Measurements from ENCODE around the gene EHF. TPM values are rescaled to one million over a fixed set of nuclear protein-coding genes. Genes with fewer than 3 reads are reported as not detected.
"Not testable (repeated sequence)": the region's sequence is repeated elsewhere in the genome, so short reads cannot be mapped to it uniquely, and the experiment has no call there.

The EHF gene
- total RNA-seq, 1 donor from 2014 or later: 36.4 TPM

DNA sequence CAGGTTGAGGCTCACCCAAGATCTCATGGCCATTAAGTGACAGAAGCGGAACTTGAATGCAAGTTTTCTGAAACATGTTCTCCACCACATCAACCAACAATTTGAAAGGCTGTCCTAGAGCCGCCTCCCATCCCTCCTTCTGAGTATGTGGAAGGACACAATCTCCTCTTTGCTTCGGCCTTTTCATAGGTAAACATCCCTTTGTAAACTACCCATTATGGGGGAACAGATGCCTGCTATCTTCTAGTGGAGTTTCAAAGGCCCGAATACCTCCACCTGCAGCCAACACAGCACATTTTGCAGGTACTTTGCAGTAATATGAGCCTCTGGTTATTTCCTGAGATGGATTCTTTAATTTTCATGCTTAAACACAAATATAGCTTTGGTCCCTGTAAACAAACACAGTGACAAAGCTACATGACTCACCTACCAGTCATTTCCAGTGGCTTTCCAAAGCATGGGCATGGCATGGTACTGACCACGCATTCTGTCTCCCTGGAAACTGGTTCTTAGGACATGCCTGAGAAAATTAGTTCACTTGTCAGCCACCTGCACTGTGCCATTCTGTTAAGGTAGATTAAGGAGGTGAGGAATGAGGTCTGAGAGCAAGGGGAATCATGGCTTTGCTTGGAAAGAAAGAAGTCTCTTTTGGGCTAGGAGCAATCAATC is 60.2 kb downstream of the EHF start:
- H3K9me3 ChIP-seq: no peaks in the 10 kb centered on the region
- TF ChIP-seq CTCF (IDR thresholded peaks at IDR 0.05): no peak
- peak; percentile 67 for ATAC-seq
- H3K4me3 ChIP-seq: no peak overlapping the region
- no peaks in the 10 kb centered on the region for H3K4me1 ChIP-seq
- H3K36me3 ChIP-seq: no peaks in the 10 kb centered on the region
- intact Hi-C loops (cut with DNase I): no loop called here
- H3K27ac ChIP-seq: no peak overlapping the region
- H3K27me3 ChIP-seq: no peaks in the 10 kb centered on the region
- DNase-seq: no peak

DNA sequence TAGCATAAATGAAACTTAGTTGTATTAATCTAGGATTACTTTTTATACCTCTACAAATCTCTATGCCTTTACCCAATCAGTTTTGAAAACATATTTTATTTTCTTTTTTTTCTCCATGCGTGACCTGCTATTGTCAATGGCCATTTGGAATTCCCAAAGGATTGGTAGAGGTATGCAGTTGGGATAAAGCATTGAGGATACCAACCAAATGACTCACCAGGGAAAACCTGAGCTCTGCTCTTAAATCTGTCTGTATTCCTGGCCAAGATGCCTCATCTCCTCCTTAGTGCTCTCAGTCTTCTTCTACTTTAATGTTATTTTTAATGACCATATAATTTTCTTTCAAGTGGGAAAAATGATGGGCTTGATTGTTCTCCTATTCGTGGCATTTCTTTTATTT is 61.9 kb downstream of the EHF start:
- no peaks in the 10 kb centered on the region for H3K9me3 ChIP-seq
- H3K4me1 ChIP-seq: no peaks in the 10 kb centered on the region
- DNase-seq (no peak), ATAC-seq (no peak)
- H3K27ac ChIP-seq: no peak overlapping the region
- TF ChIP-seq CTCF (IDR thresholded peaks at IDR 0.05): no peak
- H3K36me3 ChIP-seq: no peaks in the 10 kb centered on the region
- no peaks in the 10 kb centered on the region for H3K27me3 ChIP-seq
- no peak overlapping the region for H3K4me3 ChIP-seq
- intact Hi-C loops (cut with DNase I): no loop called here

- Histone ChIP-seq H3K27me3 (no peaks in the 10 kb centered on the region), H3K36me3 (no peaks in the 10 kb centered on the region), H3K4me1 (no peaks in the 10 kb centered on the region), H3K4me3 (no peak overlapping the region), H3K9me3 (no peaks in the 10 kb centered on the region), H3K27ac (no peak overlapping the region)
- intact Hi-C loops (cut with DNase I): no loop called here
- DNase-seq (no peak), ATAC-seq (no peak)
- no peak for TF ChIP-seq CTCF (IDR thresholded peaks at IDR 0.05)
These were observed 62.5 kb downstream of the EHF start for GRCh38 chr11:34683396-34683795.

- DNase-seq (no peak), ATAC-seq (no peak)
- H3K9me3 ChIP-seq: no peaks in the 10 kb centered on the region
These were observed 65.0 kb downstream of the EHF start for GRCh38 chr11:34685864-34686263.

DNA sequence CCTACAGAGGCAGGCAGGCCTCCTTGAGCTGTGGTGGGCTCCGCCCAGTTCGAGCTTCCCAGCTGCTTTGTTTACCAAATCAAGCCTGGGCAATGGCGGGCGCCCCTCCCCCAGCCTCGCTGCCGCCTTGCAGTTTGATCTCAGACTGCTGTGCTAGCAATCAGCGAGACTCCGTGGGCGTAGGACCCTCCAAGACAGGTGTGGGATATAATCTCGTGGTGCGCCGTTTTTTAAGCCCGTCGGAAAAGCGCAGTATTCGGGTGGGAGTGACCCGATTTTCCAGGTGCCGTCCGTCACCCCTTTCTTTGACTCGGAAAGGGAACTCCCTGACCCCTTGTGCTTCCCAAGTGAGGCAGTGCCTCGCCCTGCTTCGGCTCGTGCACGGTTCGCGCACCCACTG is 71.4 kb downstream of the EHF start:
- intact Hi-C loops (cut with DNase I); DNase-seq; H3K9me3 ChIP-seq; H3K4me3 ChIP-seq; H3K4me1 ChIP-seq; H3K27ac ChIP-seq; H3K36me3 ChIP-seq; ATAC-seq; H3K27me3 ChIP-seq: not testable (repeated sequence)

More at GRCh38 chr11:34685864-34686263, 65.0 kb downstream of the EHF start:
- Histone ChIP-seq H3K27me3 (no peaks in the 10 kb centered on the region), H3K27ac (no peak overlapping the region), H3K36me3 (no peaks in the 10 kb centered on the region), H3K4me3 (no peak overlapping the region), H3K4me1 (no peaks in the 10 kb centered on the region)
- intact Hi-C loops (cut with DNase I): no loop called here
- TF ChIP-seq CTCF (IDR thresholded peaks at IDR 0.05): no peak

GRCh38 chr11:34696862-34697261 is 76.0 kb downstream of the EHF start:
- intact Hi-C loops (cut with DNase I): no loop called here
- TF ChIP-seq CTCF (IDR thresholded peaks at IDR 0.05): no peak
- Histone ChIP-seq H3K9me3 (no peaks in the 10 kb centered on the region), H3K27ac (no peak overlapping the region), H3K4me3 (no peak overlapping the region), H3K4me1 (no peaks in the 10 kb centered on the region), H3K36me3 (no peaks in the 10 kb centered on the region), H3K27me3 (no peaks in the 10 kb centered on the region)
- DNase-seq (no peak), ATAC-seq (no peak)

Data from upper lobe of right lung (tissue), 1 donor.